Muscle of arm (tissue), 14 donors: ENCODE data around the gene DNAH14. TPM values are rescaled to one million over a fixed set of nuclear protein-coding genes. Genes with fewer than 3 reads are reported as not detected.
"Not testable (repeated sequence)": the region's sequence is repeated elsewhere in the genome, so short reads cannot be mapped to it uniquely, and the experiment has no call there.

Experiments used
- DNase-seq: peaks from one replicate; pipeline ENCODE4 v3.0.0-alpha.2; 2013
- long read RNA-seq, 11 donors: transcript quantifications; one replicate each; lab custom pipeline, GENCODE V29; 2026
- polyA plus RNA-seq, 12 donors: library from polyadenylated mRNA; unstranded; fragments of 120-200 nt; gene quantifications; one replicate each; pipeline ENCODE4 v1.2.1, GENCODE V29; 2013; ENCODE audit not compliant: insufficient read length in 12 of 12

DNAH14 gene
- polyA plus RNA-seq = 10 to 100 TPM in 1 of 12 donors, 1 to 10 TPM in 10, not detected in 1; 4.0 to 16.5 (median 6.5) TPM
- long read RNA-seq, donor 1, partial matches to known transcripts = 0 of 1 reads
- long read RNA-seq, donor 1, other reads (novel, unspliced or antisense) = 0 of 1 reads
- long read RNA-seq, donor 2 = 0 reads
- long read RNA-seq, donor 3 = 0 reads
- long read RNA-seq, donor 4, partial matches to known transcripts = 0 of 1 reads
- long read RNA-seq, donor 4, other reads (novel, unspliced or antisense) = 0 of 1 reads
- long read RNA-seq, donor 5, partial matches to known transcripts = 0 of 2 reads
- long read RNA-seq, donor 5, other reads (novel, unspliced or antisense) = 0 of 2 reads
- long read RNA-seq, donor 6 = 0 reads
- long read RNA-seq, donor 7 = 0 reads
- long read RNA-seq, donor 8, partial matches to known transcripts = 0 of 2 reads
- long read RNA-seq, donor 8, other reads (novel, unspliced or antisense) = 0 of 2 reads
- long read RNA-seq, donor 9 = 0 reads
- long read RNA-seq, donor 10, partial matches to known transcripts = 0 of 1 reads
- long read RNA-seq, donor 10, other reads (novel, unspliced or antisense) = 0 of 1 reads
- long read RNA-seq, donor 11, partial matches to known transcripts = 0 of 1 reads
- long read RNA-seq, donor 11, other reads (novel, unspliced or antisense) = 0 of 1 reads

- peak; percentile 45 for DNase-seq
These were observed at the start of gene DNAH14 for GRCh38 chr1:224929335-224930237. Gene DNAH14, plus strand, starts transcription at chr1:224929675. Its CDS starts 23,028 bp downstream, at chr1:224952703.

- no peak for DNase-seq
These were observed 48.7 kb upstream of the DNAH14 start for GRCh38 chr1:224880593-224881307.

GRCh38 chr1:224881308-224881692 is 48.2 kb upstream of the DNAH14 start:
- DNase-seq = not testable (repeated sequence)

GRCh38 chr1:224881762-224882211 is 47.7 kb upstream of the DNAH14 start:
- no peak for DNase-seq

GRCh38 chr1:224882264-224882663 is 47.2 kb upstream of the DNAH14 start:
- no peak for DNase-seq

- DNase-seq = no peak
These were observed 46.4 kb upstream of the DNAH14 start for GRCh38 chr1:224883091-224883490.

GRCh38 chr1:224884361-224884801 is 45.1 kb upstream of the DNAH14 start:
- DNase-seq = no peak

GRCh38 chr1:224885376-224885775 is 44.1 kb upstream of the DNAH14 start:
- DNase-seq = not testable (repeated sequence)

- no peak for DNase-seq
These were observed 34.6 kb upstream of the DNAH14 start for GRCh38 chr1:224894915-224895314.

- no peak for DNase-seq
These were observed 33.2 kb upstream of the DNAH14 start for GRCh38 chr1:224896130-224896781.

GRCh38 chr1:224897529-224898327 is 31.7 kb upstream of the DNAH14 start:
- DNase-seq = no peak

GRCh38 chr1:224898937-224899336 is 30.5 kb upstream of the DNAH14 start:
- no peak for DNase-seq

- DNase-seq = no peak
These were observed 29.3 kb upstream of the DNAH14 start for GRCh38 chr1:224900062-224900630.

GRCh38 chr1:224901087-224901810 is 28.2 kb upstream of the DNAH14 start:
- no peak for DNase-seq

- DNase-seq = no peak
These were observed 25.5 kb upstream of the DNAH14 start for GRCh38 chr1:224903955-224904354.

- DNase-seq = no peak
These were observed 23.1 kb upstream of the DNAH14 start for GRCh38 chr1:224906340-224906739.

- no peak for DNase-seq
These were observed 18.3 kb upstream of the DNAH14 start for GRCh38 chr1:224911217-224911616.

GRCh38 chr1:224914292-224914900 is 15.1 kb upstream of the DNAH14 start:
- DNase-seq = no peak
